HG02884 (cell line): Measurements from ENCODE around the gene RPL29.
"Not testable (repeated sequence)": the region's sequence is repeated elsewhere in the genome, so short reads cannot be mapped to it uniquely, and the experiment has no call there.

Experiments used
- ATAC-seq: cut with Tn5 transposase; IDR thresholded peaks from one replicate; pipeline ENCODE4 v1.9.1; 2021; ENCODE audit warnings: mild to moderate bottlenecking, moderate library complexity; ENCODE audit not compliant: unreplicated experiment

Gene RPL29

DNA sequence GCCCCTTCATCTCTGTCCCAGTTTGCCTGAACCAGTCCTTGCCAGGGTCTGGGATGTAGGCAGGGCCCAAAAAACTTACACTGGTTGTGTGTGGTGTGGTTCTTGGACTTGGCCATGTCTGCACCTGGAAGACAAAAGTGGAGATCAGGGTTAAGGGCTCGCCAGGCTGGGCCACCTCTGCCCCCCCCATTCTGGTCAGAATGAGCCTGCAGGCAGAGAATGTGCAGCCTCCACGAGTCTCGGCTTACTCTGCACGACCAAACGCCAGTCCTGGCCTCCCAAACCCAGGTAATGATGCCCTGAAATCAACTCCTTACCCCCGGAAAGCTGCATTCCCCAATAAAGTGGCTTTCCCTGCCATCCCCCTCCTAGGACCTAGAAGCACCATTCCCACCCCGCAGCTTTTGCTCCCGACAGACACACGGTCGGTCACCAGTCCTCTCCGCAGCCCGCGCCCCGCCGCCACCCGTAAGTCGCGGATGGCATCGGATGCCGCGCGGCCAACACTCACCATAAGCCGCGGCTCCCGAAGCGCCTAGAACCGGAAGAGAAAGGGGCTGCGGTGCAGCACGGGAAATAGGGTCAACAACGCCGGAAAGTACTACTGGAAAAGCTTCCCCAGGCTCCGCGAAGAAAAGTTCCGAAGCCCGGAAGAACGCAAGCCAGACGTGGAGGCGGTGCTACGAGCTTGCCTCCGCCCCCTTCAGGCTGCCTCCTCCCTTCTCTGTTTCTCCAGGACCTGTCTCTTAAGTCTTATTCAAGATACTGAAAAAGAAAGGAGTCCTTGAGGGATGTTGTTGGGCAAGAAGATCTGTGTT, at the start of gene RPL29:
Gene RPL29 (minus strand): TSS at position 550 of the 818 bp plus-strand sequence. CDS start 434 bp downstream, at position 116.
- ATAC-seq = peak; percentile 72

DNA sequence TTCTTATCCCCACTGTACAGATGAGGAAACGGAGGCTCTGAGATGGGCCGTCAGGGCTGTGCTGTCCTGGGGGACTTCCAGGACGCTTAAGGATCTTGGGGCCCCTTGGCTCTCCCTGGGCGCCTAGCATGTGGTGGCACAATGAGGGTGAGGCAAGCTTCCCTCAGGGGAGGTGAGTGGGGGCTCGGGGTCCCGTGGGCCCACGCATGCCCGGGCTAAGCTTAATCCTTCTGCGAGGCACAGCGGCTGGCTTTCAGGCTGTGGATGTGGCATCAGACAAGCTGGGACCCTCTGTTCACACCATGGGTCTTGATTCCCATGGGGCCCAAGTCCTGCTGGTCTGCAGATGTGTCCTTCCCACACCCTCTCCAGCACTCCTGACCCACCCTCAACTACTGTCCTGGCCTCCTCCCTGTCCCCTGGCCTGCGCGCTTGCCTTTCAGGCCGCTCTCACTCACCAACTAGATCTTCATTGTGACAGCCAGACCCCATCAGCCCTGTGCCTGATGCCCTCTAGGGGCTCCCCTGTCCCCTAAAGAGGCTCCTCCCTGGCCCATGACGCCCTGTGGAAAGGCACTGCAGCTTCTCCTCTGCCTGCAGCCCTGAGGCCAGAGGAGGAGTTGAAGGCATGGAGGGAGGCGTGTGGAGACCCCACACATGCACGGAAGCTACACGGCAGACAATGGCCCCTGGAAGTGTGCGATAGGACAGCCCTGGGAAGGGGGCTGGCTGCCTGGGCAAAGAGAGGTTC, 49.3 kb upstream of the RPL29 start:
- ATAC-seq = no peak

DNA sequence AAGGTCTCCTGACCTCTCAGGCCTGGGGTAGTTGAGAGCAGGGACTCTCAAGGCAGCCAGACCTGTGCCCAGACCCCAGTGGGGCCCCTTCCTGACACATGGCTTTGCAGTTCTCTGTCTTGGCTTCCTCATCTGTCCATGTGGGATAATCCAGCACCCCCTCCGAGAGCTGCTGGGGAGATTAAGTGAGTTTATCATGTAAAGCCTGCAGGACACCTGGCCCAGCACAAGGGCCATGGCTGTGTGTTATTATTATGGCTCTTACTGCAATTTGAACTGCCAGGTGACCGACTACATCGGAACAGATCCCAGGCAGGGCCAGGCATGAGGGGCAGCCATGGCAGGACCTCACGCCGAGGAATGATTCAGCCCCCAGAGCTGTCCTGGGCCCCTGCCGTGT, 48.1 kb upstream of the RPL29 start:
- ATAC-seq = no peak

DNA sequence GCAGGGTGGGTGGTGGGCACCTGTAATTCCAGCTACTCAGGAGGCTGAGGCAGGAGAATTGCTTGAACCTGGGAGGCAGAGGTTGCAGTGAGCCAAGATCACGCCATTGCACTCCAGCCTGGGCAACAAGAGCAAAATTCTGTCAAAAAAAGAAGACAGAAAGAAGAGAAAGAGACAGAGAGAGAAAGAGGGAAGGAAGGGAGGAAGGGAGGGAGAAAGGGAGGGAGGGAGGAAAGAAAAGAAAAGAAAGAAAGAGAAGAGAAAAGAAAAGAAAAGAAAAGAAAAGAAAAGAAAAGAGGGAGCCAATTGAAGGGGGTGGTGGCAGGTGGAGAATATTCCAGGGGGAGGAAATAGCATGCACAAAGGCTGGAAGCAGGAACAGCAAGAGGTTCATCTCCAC, 47.3 kb upstream of the RPL29 start:
- not testable (repeated sequence) for ATAC-seq

DNA sequence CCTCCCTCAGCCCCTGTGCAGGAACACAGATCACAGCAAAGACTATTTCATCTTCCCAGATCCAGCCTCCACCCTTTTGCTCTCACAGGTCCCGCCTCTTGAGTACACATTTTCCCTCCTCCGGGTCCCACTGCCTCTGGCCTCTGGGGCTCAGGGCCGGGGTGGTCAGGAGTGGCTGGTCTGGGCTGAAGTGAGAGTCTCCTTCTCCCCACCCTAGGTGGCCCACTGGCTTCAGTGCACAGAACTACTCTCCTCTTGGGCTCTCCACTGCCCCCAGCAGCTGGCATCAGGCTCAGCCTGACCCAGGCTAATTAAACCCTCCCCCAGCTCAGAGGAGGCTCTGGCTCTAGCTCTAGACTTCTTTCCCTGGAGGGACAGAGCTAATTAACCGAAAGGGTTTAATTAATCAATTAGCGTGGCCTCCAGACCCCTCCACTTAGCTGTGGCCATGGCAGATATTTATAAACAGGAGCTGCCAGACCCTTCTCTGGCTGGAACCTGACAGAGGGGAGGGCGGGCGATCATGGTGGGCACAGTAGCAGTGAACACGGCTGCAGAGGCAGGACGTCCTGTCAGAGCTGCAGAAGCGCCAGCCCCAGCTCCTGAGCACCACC, 45.5 kb upstream of the RPL29 start:
- ATAC-seq = no peak

DNA sequence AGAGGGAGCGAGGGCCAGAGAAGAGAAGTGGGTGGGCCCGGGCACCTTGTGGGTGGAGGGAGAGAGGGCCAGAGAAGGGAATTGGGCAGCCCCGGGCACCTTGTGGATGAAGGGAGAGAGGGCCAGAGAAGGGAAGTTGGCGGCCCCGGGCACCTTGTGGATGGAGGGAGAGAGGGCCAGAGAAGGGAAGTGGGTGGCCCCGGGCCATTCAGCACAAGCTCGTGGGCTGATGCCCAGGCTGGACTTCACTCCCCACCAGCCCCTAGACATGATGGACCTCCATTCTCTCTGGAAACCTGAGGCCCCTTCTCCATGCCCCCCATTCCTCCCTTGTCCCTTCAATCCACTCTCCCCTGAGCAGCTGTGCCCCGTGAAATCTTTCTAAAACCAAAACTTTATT, 44.9 kb upstream of the RPL29 start:
- ATAC-seq = no peak

DNA sequence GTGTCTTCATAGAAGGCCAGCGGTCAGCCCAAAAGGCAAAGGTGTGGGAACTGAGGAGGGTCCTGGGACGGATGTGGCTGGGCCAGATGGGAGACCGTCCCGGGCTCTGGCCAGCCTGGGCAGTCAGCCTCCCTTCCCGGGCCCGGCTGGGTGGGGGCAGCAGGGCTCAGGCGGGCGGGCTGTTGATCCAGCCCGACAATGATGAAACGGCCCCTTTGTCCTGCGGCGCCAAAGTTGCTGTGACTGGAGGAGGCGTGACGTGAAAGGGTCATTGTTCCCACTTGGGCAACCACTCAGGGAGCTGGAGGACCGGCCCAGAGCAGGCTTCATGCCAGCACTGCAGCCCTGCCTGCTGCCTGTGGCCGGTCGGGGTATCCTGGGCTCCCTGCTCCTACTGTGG, 44.2 kb upstream of the RPL29 start:
- no peak for ATAC-seq

DNA sequence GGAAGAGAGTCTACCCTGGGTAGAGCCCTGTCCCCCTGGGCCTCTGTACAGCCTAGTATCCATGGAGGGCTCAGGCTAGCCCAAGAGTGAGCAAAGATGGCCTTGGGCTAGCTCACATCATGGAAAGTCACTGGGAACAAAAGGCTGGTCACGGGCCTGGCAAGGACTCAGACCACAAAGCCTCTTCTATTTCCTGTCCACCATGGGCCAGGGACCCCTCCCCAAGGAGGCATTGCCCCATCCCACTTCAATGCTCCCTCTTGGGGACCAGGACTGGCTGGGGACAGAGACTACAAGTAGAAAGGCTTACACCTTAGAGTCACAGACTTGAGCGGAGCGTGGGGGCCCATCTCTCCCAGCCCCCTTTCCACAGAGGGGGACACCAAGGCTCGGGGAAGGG, 43.7 kb upstream of the RPL29 start:
- no peak for ATAC-seq

DNA sequence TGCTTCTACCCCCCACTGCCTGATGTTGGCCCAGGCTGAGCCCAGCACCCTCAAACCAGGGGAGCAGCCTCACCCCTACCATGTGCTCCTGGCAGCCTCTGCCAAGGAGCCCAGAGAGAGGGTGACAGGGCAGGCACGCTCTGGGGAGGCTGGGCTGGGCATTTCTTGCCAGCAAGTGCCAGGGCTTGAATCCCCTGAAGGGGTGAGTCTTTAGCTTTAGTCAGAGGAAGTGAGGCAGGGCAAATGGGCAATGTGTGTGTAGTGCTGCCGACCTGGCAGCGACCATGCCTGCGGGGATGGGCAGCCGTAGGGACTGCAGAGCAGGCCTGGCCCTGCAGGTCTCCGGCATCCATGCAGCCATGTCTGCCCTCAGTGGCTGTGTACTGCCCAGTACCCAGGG, 42.5 kb upstream of the RPL29 start:
- no peak for ATAC-seq

DNA sequence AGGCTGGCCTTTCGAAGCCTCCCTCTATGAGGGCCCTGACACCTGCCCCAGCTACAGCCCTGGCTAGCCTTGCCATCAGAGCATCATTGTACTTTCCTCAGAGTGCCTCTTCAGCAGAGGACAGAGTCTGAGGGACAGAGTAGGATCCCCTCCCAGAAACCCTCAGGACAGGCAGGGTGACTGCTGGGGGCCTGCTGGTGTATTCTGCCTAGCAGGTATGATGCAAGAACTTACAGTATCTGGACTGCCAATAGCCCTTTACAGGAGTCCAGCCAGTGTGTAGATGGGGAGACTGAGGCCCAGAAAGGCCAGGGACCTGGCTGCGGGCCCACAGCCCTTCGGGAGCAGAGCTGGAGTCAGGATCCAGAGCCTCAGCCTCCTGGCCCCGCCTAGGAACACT, 41.6 kb upstream of the RPL29 start:
- no peak for ATAC-seq

DNA sequence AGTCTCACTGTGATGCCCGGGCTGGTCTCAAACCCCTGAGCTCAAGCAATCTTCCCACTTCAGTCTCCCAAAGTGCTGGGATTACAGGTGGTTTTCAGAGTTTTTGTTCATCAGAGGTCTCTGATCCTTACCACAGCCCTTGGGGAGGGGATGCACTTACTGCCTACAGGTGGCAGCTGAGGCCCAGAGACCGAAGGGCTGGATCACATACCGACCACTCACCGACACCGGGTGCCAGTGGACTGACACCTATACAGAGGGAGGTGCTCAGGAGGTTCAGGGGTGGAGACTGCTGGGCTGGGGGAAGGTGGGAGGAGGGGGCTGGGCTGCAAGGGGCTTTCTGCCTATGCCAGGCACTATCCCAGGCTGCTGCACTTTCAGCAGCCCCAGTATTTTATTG, 41.1 kb upstream of the RPL29 start:
- ATAC-seq = no peak

DNA sequence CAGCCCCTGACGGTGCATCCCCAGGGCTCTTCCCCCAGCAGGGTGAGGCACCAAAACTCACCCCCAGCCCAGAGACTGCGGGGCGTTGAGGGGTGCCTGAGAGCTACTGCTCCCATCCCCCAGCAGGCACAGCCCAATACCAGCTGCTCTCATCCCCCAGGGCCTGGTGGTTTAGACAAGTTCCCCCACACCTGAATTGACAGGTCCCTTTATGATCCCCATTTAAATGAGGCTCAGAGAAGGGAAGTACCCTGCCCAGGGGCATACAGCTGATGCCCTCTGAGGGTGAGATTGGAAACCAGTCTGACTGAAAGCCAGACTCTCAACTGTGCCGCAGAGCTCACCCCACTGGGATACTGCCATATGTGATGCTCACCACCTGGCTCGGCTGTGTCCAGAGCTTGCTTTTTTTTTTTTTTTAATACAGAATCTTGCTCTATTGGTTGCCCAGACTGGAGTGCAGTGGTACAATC, 40.6 kb upstream of the RPL29 start:
- ATAC-seq = no peak

DNA sequence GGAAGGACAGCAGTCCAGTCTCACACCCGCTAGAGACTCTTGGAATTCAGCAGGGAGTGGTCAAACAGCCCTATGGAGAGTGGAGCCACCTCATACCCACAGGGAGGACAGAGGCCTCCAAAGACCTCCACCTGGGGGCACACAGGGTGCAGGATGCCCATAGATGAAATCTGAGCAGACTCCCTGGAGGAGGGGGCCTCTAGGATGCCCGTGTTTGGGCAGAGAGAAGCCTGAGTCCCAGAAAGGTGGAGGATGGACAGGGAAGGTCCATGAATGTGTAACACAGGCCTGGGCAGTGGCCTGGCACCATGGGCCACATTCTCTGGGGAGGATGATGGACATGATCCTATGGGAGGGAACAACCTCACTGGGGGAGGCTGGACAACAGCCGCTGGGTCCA, 39.0 kb upstream of the RPL29 start:
- ATAC-seq = no peak

DNA sequence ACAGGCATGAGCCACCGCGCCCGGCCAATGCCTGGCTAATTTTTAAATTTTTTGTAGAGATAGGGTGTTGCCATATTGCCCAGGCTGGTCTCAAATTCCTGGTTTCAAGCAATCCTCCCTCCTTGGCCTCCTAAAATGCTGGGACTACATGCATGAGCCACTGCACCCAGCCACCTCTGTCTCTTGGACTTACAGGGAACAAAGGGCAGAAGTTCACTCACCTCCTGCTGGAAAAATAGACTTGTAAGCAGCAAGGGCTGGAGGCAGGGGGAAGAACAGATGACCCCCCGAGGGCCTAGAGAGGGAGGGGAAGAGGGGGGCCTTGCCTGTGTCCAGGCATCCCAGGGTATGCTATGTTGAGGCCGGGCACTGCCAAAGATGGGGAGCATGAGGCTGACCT, 38.5 kb upstream of the RPL29 start:
- ATAC-seq = no peak

DNA sequence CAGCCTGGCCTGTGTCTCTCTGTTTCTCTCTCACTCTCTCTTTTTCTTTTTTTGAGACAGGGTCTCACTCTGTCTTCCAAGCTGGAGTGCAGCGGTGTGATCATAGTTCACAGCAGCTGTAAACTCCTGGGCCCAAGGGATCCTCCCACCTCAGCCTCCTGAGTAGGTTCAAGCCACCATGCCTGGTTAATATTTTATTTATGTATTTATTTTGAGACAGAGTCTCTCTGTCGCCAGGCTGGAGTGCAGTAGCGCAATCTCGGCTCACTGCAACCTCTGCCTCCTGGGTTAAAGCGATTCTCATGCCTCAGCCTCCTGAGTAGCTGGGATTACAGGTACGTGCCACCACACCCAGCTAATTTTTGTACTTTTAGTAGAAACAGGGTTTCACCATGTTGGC, 38.1 kb upstream of the RPL29 start:
- not testable (repeated sequence) for ATAC-seq

DNA sequence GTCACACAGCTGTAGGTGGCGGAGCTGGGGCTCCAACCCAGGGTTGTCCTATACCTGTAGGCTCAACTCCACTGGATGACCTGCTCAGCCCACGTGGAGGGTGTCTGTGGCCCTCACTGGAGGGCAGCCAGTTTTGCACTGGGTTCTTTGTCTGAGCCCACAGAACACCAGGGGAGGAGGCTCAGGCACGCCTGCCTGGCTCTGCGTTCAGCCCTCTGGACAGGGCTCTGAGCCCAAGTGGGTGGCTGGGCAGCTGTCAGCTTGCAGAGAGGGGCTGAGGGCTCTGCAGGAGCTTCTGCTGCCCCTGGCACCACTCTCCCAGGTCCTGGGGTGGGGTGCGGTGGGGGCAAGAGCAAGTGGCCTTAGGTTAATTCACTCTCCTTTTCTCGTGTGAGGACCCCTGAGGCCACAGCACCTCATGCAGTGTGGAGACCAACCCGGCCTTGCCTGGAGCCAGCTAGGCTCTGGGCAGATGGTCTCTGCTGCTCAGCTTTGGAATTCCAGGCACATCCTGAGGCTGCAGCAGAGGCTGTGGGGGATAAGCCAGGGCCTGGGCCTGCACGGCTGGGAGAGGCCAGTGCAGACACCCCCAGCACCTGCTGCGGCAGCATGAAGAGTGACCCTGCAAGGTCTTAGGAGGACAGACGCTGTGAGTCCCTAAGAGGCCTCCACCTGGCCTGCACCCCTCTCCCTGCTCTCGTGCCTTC, 37.2 kb upstream of the RPL29 start:
- no peak for ATAC-seq

DNA sequence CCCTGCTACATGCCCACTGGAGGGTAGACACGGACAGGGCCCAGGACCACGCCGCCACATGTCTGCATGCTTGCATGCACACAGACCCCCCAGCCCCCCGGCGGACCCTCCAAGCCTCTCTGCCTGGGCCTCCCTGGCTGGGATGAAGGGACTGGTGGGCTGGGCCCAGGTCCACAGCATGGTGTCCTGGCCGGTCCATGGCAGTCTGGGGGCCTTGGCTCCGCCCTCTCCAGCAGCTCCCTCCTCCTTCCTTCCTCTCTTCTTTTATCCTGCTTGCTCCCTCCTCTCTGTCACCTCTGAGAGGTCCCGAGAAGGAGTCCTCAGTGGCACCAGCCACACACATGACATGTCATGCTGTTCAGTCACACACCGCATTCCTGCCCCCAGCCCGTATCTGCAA, 36.2 kb upstream of the RPL29 start:
- no peak for ATAC-seq

DNA sequence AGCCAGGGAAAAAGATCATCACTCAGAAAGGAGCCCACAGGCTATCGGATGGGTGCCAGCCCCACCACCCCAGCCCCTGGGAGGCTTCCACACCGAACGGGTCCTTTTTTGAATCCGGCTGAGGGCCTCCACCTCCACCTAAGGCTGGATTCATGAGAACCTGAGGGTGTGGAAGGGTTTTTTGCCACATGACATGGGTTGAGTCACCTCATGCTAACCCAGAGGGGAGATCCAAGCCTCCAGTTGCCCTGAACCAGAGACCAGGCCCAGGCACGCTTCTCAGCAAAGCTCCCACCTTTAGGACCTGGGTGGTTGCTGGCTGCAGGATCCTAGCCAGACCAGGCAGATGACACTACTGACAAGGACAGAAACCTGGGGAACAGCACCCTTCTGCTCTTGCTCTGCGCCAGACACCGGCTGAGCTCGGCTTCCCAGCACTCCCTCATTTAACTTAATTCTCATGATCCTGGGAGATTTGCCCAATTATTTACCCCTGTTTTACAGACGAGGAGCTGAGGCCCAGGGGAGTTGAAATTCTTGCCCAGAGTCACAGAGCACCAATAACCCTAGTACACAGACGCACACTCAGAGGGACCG, 35.1 kb upstream of the RPL29 start:
- ATAC-seq = no peak

DNA sequence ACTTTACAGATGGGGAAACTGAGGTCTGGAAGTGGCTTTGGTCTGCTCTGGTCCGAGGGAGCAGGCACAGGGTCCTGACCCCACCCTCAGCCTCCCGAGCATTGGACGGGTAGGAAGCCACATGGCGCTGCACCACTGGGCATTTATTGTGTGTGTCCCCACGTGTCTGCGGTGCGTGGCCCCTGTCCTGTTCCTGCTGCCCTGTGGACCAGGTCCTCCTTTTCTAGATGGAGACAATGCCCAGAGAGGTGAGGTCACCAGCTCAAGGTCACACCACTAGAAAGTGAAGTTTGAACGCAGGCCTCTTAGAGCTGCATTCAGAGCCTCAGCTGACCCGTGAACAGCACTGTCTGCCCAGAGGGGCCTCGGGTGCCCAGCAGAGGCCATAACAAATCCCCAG, 33.8 kb upstream of the RPL29 start:
- no peak for ATAC-seq

DNA sequence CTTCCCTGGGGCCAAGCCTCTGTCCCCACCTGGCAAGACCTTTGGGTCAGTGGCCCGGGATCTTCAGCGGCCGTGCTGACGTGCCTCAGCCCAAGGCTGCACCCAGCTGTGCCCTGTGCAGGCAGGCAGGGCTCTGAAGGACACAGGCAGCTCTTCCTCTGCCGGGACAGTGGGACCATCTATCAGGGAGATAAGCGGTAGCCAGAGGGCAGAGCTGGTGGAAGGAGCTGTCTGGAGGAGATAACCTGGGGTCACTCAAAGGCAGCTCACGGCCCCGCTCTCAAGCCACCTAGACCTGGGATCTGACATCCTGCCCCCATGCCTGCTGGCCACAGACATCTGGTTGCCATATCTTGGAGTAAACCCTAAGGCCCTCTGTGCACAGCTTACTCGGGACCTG, 33.4 kb upstream of the RPL29 start:
- ATAC-seq = no peak

DNA sequence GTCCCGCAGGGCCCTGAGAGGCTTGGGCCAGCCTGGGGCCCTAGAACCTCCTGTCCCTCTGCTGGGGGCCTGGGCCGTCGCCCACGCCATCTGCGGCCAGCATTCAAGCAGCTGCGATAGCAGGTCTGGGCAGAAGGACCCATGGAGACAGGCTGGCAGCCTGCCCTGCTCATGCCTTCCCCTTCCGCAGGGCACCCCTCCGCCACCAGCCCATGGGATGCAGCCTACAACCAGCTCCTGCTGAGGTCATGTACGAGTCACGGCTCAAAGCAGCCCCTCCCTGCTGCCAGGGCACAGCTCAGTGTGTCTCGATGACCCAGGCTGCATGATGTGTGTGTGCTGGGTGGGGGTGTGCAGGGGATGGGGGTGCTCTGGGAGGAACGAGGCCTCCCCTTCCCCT, 32.9 kb upstream of the RPL29 start:
- ATAC-seq = no peak
